RCC 7860 (cell line): Measurements from ENCODE around the gene WIPF3.

Source experiments
- DNase-seq: peaks from one replicate; pipeline ENCODE4 v3.0.0-alpha.2; 2015; ENCODE audit warnings: low spot score
- FAIRE-seq: peaks from 2 replicates; lab custom pipeline; 2012; peaks lifted over from hg19 to GRCh38; lab: Jason Lieb, UNC

Gene WIPF3

GRCh38 chr7:29808075-29808801 is 1.9 kb downstream of the WIPF3 start:
- no peak for DNase-seq
- no peak for FAIRE-seq

GRCh38 chr7:29809533-29810155 is 3.3 kb downstream of the WIPF3 start:
- DNase-seq = no peak
- no peak for FAIRE-seq

- DNase-seq (no peak), FAIRE-seq (no peak)
Measured at GRCh38 chr7:29810297-29810696, 4.0 kb downstream of the WIPF3 start.

DNA sequence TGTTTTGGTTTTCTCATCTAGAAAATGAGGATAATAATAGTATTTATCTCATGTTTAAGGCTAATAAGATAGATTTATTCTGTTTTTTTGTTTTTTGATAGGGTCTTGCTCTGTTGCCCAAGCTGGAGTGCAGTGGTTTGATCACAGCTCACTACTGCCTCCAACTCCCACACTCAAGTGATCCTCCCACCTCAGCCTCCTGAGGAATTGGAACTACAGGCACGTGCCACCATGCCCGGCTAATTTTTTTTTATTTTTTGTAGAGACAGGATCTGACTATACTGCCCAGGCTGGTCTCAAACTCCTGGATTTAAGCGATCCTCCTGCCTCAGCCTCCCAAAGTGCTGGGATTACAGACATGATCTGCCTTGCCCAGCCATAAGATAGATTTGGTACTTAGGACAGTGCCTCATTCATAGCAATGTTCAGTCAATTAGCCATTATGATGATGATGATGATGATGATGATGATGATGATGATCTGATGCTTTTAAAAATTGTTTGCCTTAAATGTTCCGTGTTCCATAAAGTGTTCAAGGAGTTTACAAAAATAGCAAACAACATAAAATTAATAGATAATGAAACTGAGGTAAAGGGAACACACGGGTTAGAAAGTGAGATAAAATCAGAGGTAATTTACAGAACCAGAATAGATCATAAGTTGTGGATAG is 4.6 kb downstream of the WIPF3 start:
- FAIRE-seq = no peak
- no peak for DNase-seq

DNA sequence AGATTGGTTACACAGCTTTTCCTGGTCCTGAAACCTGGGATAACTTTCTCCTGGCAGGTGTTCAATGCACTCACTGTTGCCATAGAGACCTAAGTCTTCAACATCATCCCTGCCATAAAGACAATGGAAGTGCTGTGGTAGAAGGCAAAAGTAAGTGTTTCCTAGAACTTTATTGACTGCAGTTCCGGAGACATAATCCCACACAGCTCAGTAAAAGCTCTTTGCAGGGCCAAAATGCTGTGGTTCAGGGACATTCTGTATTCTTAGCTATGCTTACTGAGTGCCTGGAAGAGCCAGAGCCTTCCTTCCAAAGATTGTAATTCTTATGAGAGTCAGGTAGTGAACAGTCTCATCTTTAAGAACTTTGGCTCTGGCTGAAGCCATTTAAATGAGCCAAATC is 5.3 kb downstream of the WIPF3 start:
- no peak for DNase-seq
- FAIRE-seq = no peak

GRCh38 chr7:29812185-29812876 is 6.0 kb downstream of the WIPF3 start:
- no peak for FAIRE-seq
- DNase-seq = no peak

DNA sequence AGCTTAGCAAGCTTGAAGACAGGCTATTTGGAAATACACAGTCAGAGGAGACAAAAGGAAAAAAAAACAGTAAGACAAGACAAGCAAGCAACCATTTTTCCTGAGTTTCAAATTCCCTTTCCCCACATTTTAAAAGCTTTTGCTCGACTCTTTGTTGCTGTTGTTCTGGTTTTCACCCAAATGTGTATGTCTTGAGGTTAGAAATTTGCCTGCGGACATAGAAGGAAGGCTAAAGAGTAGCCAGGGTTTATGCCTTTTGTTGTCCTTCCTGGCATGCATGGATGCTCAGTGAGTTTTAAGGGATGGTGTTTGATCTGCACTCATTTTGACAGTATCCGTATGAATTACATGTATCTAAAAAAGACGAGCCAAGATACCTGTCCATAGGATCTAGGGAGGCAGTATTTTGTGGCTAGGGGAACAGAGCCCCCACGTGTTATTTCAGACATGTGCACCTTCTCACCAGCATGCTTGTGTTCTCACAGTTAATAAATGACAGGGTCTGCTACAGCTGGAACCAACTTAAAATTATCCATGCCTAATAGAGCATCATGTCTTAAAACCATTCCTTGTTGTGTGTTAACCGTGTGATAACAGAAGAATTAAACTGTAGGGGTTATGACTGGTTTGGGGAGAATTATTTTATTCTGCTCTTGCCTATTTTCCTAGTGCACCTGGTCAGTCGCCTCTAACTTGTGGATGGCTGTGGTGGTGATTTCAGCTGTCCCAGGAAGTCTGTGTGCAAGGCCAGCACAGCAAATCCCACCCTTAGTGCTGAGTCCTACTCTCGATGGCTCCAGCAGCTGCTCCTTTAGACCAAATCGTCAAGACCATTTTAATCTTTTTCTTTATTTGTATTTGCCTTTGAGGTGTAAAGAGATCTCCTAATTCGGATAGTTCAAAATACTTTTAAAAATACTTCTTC is 9.1 kb downstream of the WIPF3 start:
- no peak for FAIRE-seq

DNA sequence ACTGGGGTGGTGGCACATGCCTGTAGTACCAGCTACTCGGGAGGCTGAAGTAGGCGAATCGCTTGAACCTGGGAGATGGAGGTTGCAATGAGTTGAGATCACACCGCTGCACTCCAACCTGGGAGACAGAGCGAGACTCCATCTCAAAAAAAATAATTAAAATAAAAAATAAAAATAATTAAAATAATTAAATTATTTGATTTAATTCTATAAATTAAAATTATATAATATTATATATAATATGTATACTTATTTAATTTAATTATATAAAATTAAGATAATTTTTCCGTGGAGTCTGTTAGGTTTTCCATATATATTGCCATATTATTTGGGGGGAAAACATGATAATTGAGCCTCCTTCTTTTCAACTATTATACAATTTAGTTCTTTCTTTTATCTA is 12.0 kb downstream of the WIPF3 start:
- FAIRE-seq = peak; percentile 48

More for the DNA sequence above, 9.1 kb downstream of the WIPF3 start:
- DNase-seq = no peak

DNA sequence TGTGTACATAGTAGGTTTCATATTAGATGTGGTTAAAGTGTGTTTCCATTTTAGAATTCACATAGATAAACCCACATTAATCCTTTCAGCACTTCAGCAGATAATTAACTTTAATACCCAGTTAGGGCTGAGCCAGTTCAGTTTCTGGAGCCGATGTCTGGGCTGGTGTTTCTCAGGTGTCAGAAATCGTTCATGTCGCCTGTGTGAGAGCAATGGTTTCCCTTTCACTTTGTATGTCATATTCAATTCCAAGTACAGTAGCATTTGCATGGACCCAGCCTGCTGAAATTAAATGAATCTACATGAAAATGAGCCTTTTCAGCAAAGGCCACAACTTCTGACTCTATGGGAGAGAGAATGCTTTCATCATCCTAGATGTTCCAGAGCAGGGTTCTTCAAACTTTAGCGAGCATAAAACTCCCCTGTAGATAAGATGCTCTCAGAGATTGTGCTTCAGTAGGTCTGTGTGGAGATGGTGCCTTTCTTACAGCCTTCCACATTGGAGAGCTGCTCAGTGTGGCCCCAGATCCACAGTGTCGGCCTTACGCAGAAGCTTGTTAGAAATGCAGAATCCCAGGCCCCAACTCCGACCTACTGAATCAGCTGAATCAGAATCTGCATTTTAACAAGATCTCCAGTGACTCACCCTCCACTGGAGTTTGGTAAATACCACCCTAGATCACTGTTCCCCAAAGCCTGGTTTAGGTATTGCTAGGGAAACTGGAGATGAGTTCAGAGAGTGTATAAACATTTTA is 19.6 kb downstream of the WIPF3 start:
- no peak for DNase-seq
- FAIRE-seq = no peak

More for the DNA sequence above, 12.0 kb downstream of the WIPF3 start:
- DNase-seq = no peak

DNA sequence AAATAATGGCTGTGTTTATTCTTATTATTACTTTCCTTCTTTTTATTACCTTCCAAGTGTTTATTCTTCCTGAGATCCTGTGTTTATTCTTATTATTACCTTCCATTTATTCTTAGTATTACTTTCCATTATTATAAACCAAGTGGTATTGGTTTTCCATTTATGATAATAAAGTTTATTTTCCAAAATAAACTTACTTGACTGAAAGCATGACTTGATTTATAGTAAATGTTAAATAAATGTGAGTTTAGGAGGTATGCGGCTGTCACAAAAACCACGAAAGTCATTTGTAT is 20.2 kb downstream of the WIPF3 start:
- DNase-seq = no peak
- FAIRE-seq = no peak

GRCh38 chr7:29826904-29827303 is 20.6 kb downstream of the WIPF3 start:
- FAIRE-seq = no peak
- DNase-seq = no peak

GRCh38 chr7:29831705-29832104 is 25.4 kb downstream of the WIPF3 start:
- no peak for DNase-seq
- no peak for FAIRE-seq

DNA sequence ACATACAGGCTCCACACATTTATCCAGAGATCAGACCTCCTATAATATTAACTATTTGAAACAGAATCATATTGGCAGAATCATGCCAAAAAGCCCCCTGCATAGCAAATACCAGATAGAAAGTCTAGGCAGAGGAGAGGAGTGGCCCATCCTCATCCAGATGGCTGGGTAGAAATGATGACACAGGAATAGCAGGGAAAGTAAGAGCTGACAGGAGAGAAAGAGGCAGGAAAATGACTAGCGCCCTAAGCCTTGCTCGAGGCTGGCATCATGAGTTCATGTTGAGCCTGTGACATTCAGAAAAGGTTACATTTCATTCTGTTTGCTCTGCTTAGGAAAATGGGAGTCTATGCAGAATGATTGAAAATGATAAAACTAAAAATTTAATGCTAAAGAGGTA is 27.6 kb downstream of the WIPF3 start:
- DNase-seq = no peak
- no peak for FAIRE-seq

- FAIRE-seq (no peak), DNase-seq (no peak)
Measured at GRCh38 chr7:29835718-29836117, 29.4 kb downstream of the WIPF3 start.

DNA sequence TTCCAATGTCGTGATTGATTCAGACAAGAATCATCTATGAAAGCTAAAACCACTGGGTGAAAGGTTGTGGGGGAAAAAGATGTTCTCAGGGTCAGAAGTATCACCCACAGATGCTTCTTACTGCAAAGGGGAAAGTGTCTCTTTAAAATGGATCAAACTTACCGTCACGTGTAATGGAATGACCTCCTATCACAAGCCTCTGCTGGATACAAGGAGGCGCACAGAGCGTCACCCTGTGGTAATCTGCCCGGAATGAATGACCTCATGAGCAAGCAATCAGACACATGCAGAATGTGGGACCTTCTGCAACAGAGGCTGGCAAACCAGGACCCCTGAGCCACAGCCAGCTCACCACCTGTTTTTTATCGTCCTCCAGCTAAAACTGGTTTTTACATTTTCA is 33.0 kb downstream of the WIPF3 start:
- FAIRE-seq = no peak

DNA sequence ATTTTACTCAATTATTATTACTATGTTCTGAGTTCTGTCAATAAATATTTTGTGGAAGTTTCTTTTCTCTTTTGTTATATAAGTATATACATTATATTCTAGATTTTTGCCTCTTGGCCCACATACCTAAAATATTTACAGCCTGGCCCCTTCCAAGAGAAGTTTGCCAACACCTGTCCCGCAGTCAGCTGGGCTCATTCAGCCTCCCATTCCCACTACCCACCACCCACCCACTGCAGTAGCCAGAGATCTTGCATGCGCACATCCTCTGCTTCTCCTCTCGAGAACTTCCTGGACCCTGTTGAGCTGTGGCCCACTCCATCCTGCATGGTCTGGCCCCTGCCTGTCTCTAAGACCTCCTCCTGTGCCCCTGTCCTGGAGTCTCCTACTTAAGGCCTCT is 33.6 kb downstream of the WIPF3 start:
- FAIRE-seq (no peak), DNase-seq (no peak)

More for the DNA sequence above, 33.0 kb downstream of the WIPF3 start:
- DNase-seq = peak; percentile 17

- DNase-seq = no peak
- no peak for FAIRE-seq
Measured at GRCh38 chr7:29840701-29841100, 34.4 kb downstream of the WIPF3 start.

DNA sequence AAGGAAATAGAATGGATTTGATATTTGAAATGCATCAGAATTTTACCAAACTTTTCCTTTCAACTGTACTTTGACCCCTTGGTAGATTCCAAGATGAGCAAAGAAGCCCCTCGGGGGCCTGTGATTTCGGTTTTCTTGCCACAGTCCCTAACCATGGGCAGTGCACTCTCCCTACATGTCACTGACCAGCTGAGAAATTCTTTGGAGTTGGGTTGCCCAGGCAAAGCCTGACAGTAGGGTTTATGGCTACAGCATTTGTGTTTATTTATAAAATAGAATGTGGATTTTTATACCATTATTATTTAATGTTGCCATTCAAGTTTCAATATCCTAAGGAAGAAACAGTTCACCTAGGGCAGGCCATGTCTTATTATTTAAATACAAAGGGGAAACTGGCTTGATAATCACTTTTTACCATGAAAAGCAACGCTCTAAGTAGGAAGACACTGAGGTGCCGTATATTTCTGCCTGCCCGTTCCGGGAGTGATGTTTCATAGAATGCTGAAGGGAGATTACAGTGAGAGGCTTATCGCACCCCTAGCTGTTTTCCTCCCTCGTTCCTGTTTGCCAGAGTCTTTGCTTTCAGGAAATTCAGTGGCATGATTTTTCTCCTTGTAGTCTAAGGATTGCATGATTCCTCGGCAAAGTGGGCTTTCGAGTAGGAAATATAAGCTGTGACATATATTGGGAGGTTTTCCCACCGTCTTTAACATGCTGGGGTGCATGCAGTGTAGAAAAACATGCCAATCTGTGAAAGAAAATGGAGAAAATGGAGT is 35.8 kb downstream of the WIPF3 start:
- DNase-seq (no peak), FAIRE-seq (no peak)

GRCh38 chr7:29843093-29843492 is 36.8 kb downstream of the WIPF3 start:
- no peak for DNase-seq
- no peak for FAIRE-seq
